CD1c-positive myeloid dendritic cell (primary cell): ENCODE results near the gene PTH2.
A peak's percentile ranks its signal among the peaks of the same experiment; 100 is the strongest.

Source experiments
- DNase-seq: peaks from one replicate; pipeline ENCODE4 v3.0.0-alpha.2; 2016; ENCODE audit errors: extremely low spot score

PTH2 gene

DNA sequence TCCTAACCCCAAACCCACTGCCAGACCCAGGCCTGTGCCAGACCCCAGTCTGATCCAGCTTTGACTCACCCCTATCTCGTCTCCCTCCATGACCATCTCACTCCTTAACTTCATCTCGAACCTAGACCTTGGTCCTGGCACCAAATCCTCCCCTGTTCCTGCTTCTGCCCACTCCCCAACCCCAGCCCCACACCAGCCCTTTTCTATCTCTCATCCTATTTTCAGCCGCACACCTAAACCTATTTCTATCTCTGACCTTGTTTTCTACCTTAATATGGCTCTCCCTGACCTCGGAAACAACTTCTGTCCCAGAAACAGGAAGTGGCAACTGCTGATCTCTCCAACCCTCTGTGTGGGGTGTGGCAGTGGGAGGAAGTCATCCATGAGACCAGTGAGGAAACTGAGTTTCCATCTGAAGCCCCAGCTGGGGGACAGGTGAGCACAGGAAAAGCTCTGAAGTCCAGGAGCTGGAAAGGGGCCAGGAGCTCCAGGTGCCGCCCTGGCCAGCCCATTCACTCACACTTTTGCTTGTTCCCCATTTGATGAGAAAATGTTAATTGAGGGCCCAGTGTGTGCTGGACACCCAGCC, 13.7 kb downstream of the PTH2 start:
- DNase-seq = peak; percentile 79

DNA sequence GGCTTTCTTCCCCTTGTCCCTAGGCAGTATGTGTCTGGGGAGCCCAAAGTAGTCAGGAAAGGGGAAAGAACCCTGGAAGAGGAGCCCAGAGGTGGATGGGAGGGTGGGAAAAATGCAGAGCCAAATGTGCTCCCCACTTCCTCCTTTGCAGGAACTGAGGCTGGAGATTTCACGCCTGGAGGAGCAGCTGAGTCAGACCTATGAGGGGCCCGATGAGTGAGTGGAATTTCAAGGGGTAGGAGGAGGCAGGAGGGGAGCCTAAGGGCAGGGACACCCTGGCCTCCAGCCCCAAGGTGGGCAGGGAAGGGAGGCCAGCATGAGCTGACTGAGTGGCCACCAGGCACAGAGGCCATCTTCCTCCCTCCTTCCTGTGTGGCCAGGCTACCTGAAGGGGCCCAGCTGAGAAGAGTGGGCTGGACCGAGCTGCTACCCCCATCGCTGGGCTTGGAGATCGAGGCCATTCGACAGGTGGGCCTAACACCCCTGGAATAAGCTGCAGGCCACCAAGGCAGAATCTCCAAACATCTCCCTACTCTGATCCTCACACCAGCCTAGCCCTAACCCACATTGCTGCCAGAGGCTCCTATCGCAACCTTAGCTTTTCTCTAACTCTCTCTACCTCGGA, 14.3 kb downstream of the PTH2 start:
- no peak for DNase-seq

DNA sequence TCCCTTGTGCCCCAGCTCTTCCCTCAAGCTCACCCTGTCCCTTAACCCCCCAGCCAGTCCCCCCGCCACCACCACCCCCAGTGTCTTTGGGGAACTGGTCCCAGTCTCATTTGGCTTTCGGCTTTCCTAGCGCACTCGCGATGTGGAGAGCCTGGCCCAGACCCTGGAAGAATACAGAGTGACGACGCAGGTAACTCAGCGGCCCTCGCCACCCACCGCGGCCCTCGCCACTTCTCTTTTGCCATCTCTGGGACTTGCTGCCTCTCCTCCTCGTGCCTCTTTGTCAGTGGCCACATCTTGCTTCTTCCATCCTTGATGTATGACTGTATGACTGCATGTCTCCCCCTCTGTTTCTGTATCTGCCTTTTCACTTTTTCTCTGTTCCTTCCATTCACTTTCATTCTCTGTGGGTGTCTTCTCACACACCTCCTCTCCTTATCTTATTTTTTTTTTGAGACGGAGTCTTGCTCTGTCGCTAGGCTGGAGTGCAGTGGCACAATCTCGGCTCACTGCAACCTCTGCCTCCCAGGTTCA, 15.7 kb downstream of the PTH2 start:
- no peak for DNase-seq

DNA sequence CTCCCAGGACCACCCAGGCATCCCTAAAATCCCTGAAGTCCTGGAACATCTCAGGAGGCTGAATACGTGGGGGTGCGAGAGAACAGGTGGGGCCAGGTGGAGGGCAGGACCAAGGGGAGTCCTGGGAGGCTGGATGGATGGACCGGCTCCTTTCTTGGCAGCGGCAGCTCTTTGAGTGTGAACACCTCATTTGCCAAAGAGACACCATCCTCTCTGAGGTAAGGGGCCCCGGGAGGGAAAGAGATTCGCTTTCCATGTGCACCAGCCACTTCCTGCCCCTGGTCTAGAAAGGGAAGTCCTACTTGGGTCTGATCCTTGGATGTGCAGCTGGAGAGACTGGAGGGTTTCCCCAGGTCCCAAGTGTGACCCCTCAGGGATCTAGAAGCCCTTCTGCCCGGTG, 16.2 kb downstream of the PTH2 start:
- DNase-seq = no peak

DNA sequence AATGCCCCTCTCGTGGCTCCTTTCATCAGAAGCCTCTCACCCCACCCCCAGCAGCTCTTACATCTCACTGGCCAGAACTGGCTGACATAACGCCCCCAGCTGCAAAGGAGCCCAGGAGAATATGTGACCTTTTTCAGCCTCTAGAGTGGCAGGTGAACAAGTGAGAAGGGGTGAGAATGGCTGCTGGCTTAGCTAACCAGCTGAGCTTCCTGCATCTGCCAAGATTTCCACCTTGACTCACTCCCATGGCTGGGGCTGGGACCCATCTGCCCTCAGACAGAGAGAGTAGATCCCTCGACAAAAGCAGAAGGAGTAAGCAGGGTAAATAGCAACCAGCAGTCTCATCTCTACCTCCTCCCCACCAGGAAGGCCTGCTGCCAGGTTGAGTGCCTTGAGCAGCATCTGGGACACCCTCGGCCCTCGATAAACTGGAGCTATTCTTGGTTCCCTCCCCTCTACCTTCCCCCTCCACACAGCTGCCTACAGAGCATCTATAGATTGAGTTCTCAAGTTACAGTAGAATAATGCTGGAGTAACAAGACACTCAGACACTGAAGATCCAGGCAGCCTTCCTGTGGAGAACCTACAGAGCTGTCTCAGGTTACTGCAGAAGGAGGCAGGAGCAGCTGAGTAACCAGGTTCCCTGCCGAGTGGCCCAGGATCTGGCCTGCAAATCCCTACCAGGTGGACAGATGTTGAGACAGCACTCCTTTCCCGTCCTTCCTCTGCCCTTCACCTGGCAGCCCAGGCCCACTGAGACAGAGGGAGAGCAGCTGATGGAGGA, 19.6 kb downstream of the PTH2 start:
- DNase-seq = no peak

DNA sequence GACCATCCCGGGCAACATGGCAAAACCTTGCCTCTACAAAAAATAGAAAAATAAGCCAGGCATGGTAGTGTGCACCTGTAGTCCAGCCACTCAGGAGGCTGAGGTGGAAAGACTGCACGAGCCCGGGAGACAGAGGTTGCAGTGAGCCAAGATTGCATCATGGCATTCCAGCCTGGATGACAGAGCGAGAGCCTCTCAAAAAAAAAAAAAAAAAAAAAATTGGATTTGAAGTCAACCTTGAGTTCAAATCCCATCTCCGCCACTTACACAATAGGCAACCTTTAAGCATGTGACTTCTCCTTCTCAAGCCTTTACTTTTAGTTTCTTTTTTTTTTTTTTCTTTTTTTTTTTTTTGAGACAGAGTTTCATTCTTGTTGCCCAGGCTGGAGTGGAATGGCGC, 23.2 kb downstream of the PTH2 start:
- DNase-seq = no peak

DNA sequence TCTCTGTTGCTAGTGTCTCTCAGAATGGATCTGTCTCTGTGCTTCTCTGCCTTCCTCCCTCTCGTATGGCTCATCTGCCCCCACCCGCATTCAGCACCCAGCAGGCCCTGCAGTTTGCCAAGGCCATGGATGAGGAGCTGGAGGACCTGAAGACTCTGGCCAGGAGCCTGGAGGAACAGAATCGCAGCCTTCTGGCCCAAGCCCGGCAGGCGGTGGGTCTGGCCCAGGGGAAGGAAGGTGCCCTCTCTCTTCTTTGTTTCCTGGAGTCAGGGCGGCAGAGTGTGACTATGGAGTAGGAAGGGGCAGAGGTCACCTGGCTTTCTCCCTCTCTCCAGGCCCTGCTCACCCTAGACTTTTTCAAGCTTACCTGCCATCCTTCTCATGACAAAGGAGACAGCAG, 24.3 kb downstream of the PTH2 start:
- no peak for DNase-seq

DNA sequence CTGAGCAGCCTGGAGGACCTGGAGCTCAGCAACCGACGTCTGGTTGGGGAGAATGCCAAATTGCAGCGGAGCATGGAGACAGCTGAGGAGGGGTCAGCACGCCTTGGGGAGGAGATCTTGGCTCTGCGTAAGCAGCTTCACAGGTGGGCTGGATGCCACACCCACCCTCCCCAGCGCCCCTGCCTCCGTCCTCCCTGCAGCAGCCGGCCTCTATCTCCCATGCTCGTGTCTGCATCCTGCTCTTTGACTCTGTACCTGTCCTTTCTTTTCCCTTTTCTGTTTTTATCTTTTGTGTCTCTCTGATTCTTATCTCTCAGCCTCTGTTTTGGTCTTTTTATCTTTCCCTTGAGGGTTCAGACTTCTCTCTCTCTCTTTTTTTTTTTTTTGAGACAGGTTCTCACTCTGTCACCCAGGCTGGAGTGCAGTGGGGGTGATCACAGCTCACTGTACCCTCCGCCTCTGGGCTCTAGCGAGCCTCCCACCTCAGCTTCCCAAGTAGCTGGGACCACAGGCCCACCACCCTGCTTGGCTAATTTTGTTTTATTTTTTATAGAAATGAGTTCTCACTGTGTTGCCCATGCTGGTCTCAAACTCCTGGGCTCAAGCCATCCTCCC, 25.1 kb downstream of the PTH2 start:
- DNase-seq = no peak

DNA sequence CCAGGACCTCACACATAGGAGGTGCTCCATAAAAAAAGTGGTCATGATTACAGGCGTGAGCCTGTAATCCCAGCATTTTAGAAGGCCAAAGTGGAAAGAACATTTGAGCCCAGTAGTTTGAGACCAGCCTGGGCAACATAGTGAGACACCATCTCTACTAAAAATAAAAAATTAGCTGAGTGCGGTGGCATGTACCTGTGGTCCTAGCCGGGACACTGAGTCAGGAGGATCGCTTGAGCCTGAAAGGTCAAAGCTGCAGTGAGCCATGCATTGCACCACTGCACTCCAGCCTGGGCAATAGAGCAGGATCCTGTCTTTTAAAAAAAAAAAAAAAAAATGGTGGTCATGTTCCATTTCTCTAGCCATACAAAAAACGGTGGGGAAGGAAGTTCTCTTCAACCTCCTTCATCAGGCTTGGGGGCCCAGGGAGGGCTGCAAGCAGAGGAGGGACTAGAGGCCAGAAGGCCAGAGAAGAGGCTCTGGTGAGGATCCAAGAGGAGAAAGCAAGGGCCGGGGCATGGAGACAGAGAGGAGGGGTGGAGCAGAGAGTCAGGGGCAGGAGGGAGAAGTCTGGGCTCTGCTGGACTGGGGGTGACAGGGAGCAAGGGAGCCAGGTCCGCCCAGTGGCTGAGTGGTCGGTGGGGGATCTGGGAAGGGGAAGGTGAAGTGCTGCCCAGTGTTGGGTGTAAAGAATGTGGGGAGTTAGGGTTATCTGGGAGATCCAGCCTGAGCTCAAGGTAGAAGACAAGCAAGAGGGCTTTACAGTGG, 26.3 kb downstream of the PTH2 start:
- no peak for DNase-seq

DNA sequence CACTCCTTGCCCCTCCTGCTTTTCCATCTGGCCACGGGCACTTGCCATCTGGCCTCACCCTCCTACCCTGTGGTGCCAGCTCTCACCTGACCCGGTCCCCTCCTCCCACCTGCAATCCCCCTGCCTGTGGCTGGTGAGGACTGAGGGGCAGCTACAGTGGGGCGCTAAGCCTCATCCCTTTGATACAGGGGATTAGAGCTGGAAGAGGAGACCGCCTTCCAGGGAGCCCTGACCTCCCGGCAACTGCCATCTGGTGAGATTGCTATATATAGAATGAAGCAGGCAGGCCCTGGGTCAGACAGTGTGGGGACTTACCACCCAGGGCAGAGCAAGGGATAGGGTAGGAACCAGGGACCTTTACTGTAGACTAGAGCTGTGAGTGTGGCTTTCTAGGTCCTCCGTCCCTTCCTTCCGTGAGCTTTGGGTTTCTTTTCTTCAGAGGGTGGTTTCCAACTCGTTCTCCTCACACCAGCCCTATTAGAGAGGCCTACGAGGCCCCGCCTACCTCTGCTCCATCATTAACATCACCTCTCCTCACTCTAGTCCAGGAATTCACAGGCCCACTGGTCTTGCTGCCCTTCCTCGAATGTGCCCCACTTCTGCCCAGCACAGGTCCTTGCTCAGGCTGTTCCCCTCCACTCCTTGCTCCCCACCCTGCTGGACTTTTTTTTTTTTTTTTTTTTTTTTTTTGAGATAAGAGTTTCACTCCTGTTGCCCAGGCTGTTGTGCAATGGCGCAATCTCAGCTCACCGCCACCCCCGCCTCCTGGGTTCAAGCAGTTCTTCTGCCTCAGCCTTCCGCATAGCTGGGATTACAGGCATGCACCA, 27.4 kb downstream of the PTH2 start:
- no peak for DNase-seq

DNA sequence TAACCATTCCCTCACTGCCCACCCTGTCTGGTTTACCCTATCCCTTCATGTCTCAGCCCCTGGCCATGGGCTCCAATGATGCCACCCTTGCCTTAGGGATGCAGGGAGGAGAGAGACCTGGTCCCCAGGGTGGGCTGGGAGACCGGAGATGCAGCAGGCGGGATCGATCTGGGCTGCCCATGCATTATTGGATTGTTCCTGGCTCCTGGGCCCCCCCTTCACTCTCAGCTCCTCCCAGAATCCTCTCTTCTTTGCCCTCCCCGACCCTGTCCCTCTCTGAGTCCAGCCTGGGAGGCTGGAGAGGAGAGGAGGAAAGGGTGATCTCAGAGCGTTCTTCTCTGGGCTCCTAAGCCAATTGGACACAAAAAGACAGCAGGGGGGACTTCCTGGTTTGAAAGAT, 29.4 kb downstream of the PTH2 start:
- no peak for DNase-seq

DNA sequence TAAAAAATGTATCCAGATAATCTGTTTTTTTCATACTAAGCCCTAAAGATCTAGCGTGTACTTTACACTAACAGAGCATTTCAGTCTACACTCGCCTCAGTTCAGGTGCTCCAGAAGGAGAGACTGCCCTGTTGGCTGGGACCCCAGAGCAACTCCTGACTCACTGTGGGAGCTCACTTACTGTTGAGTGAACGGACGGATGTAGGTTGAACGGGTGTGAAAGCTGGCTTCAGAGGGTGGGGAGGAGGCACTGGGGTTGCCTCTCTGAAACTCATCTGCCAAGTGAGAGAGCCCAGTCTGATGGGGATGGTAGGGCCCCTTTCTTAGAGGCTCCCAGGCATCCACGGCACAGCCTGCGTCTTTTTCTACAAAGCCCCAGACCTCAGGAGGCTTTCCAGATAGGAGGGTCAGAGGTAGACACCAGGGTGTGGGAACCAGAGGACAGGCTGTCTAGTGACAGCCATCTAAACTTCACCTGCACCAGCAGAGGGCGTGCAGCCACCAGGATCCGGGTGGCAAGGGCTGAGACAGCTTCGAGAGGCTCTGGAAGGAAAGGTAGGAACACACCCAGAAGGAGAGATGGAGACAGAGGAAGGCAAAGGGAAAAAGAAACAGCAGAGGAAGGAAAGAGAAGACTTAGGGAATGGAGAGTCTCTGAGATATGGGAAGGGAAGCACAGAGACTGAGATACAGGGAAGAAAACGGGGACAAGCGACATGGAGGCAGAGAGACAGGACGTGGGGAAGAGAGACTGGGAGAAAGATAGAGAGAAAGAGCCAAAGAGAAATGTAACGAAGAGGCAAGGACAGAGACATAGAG, 31.5 kb downstream of the PTH2 start:
- DNase-seq = peak; percentile 77

DNA sequence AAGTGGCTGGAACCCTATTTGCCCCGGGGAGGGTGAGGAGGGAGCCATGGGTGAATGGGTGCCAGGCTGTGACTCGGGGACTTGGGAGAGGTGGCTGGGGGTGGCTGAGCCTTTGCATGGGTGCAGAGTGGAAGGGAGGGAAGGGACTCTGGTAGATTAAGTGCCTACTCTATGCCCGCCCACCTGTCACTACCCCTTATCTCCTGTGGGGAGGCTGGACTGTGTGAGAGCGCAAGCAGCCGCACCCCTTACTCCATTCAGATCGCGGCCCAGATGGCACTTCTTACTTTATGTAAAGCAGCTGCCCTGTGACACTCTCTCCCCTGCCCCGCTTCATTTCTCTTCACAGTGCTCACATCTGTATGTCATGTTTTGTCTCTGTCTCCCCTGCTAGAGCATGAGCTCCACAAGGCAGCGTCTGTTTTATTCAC, 32.3 kb downstream of the PTH2 start:
- no peak for DNase-seq

DNA sequence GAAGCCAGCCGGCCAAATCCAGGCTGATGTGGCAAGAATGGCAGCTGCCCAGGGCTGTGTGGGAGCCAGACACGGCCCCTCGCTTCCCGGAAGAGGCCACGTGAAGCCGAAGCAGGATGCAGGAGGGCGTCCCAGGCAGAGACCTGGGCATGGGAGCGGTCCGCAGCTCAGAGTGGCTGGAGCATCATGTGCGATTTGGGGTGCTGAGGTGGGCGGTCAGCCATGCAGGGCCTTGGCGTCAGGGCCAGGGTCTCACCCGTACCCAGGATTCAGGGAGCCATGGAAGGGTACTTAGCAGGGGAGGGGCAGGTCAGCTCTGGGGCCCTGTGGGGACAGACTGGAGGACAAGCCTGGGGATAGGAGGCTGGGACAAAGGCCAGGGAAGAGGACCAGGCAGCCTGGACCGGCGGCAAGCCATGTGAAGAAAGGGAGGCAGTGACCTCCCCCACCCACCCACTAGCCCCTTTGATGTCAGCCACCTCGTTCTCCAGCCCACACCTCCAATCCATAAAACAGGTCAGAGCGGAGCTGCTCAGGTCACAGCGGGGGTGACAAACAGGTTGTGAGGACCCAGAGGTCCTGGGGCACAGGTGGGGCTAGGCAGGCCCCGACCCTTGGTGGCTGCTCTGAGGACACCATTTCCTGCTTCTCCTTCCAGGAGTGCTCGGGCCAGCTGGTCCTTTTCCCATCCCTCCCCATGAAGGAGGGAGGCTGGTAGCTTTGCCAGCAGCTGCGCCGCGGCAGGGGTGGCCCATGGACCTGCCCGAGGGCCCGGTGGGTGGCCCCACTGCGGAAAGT, 32.9 kb downstream of the PTH2 start:
- no peak for DNase-seq

DNA sequence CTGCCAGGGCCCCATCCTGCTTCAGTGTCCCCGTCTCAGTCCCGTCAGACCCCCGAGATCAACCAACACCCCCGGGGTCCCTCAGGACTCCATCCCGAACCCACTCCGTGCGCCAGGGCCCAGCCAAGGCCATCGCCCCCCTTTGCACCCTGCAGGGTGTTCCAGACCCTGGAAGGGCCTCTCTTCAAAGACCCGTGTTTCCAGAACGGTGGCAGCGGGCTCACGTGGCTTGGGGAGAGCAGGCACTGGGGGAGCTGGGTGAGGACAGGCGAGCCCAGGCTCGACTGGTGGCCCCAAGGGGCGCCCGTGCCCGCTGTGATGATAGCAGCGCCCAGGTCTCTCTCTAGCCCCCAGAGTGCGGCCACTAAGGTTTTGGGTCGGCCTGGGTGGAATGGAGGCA, 33.8 kb downstream of the PTH2 start:
- DNase-seq = no peak

DNA sequence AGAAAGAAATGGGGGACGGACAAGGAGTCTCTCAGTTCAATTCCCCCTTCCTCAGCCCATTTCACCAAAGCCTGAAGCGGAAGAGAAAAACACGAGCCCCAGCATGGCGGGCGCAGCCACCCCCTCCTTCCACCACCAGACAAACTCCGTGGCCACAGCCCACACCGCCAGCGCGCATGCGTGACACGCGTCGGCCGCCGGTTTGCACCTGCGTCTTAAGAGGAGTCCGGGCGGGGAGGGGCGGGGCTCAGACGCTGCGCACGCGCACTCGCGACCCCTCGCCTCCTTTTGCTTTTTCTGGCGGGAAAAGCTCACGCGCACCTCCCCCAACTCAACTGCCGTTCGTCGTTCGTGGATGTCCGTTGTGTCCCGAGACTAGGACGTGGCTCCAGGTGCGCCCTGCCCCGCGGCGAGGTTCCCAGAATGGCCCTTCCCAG, 35.3 kb downstream of the PTH2 start, which contains the start of gene KASH5:
TSS of gene KASH5 (plus strand) at position 314 of the 437 bp plus-strand sequence. CDS start 2,635 bp downstream, outside the sequence.
- DNase-seq = peak; percentile 84

DNA sequence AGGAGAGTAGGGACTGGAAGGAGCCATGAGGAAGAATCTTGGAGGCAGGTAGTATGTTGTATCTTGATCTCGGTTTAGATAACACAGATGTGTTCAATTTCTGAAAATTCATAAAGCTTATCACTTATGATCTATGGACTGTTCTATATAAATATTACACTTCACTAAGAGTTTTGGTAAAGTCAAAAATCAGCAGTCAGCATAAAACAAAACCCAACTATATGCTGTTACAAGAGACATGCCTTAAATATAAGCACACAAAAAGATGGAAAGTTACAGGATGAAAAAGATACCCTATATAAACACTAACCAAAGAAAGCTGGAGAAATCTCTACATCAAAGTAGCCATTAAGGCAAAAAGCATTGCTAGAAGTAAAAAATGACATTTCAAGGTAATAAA, 39.6 kb downstream of the PTH2 start:
- no peak for DNase-seq

DNA sequence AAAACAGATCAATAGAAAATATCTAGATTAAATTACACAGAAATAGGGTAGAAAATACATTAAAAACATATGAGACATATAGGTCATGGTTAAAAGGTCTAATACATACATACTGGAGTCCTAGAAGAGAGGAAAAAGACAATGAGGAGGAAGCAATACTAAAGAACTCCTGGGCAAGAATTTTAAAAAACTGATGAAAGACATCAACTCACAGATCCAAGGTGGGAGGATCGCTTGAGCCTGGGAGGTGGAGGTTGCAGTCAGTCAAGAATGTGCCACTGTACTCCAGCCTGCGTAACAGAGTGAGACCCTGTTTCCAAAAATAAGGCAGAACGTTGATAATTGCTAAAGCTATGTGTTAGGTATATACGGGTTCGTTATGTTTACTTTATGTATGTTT, 40.6 kb downstream of the PTH2 start:
- no peak for DNase-seq

DNA sequence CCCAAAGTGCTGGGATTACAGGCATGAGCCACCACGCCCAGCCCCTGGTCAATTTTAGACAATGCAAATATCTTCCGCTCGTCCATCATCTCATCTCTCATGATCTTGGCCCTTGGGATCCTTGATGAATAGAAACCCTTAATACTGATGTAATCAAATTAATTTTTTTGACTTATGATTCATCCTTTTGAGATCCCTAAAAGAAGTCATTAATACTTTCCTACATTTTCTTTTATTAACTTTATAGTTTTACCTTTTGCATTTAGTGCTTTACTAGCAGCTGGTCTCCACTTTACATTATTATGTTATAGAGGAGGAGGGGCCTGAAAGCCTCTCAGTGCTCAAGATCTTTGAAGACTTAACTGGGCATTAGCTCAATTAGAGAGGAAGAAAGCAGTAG, 42.9 kb downstream of the PTH2 start:
- DNase-seq = no peak
